ENCODE data around the gene PPL.
"Not testable (repeated sequence)": the region's sequence is repeated elsewhere in the genome, so short reads cannot be mapped to it uniquely, and the experiment has no call there.

The PPL gene

DNA sequence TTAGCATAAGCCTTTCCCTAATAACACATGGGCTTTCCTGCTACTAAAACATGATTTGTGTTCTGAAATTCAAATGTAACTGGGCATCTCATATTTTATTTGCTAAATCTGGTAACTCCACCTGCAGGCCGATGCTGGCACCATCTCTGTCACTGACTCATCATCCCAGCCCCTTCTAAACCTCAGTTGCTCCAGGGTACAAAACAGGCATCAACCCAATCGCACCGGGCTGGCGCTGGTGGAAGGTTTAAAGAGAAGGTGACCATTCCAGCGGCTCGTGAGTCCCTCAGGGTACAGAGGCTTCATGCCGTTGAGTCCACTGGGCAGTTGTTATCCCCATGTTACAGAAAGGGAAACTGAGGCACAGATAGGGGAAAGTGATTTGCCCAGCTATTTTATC lies 27.1 kb downstream of the PPL start:
- no peak for DNase-seq (ENCODE audit: low read depth in 2 of 2, low spot score in 1 of 2)

DNA sequence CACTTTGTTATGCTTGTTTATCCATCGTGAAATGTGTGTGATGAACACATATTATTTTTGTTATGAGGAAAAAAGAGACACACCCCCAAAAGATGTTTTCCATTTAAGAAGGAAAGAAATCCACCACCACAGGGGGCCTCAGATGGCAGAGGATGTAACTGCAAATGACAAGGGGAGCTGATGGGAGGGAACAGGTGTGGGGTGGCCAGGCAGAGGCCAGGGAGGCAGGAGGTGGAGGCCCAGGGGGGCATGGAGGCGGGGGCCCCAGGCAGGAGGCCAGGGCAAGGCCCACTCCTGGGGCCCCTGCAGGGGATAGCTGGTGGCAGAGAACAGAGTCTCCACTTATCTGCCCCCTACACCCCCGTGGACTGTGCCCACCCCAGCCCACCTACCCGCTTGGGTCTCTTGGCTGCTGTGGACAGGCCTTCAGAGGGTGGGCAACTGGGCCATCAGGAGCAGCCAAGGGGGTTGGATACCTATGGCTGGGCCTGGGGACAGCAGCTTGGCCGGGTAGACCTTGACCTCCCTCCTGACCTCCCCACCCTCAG lies 28.0 kb downstream of the PPL start:
- DNase-seq (ENCODE audit: low read depth in 2 of 2, low spot score in 1 of 2): no peak

DNA sequence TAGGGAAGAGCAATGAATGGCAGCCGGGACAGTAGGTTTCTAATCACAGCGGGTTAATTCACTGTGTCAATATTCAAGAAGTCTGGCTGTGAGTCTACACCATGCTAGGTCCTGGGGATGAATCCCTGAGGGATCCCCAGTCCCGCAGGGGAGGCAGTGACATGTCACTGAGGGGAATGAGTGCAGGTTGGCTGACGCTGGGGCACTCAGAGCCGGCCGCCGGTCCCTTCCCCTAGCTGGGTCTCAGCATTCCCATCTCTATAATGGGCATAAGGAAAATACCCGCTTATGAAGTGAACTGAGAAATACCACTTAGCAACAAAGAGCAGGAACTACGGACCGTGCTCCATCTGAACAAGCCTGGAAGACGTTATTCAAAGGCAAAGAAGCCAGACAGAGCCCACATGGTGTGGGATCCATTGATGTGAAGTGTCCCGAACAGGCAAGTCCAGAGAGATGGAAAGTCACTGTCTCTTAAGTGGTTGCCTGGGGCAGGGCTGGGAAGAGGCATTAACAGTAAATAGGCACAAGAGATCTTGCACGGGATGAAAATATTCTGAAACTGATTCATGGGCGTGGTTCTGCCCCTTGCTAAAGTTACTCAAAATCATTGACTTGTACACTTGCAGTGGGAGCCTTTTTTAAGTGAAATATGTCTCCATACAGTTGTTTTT lies 31.9 kb downstream of the PPL start:
- no peak for DNase-seq (ENCODE audit: low read depth in 2 of 2, low spot score in 1 of 2)

DNA sequence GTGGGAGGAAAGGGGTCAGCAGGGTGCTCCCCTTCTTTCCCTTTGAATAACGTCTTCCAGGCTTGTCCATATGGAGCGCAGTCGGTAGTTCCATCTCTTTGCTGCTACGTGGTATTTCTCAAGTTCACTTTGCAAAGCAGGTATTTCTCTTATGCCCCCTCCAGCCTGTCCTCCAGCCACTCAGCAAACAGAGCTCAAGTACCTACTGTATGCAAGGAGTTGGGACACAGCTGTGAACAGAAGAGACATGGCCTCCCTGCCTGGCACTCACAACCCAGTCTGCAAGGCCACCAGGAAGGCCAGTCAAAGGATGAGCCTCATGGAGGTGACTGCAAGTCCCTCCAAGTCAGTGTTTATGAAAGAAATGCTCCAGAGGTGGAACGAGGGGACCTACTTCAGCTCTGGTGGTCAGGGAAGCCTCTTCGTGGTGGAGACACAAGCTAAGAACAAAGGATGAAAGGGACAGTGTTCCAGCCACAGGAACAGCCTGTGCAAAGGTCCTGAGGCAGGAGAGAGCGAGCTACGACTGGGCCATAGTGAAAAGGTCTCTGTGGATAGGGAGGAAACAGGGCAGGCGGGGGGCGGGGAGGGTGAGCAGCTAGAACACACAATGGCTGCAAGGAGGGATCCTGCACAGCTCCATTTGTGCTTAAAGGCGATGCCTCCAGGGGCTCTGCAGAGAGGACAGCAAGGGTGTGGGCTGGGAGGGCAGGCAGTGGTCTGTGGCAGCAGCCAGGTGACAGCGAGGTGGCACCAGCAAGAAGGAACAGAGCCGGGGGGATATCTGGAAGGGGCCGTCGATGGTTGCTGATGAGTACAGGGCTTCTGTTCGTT lies 32.6 kb downstream of the PPL start:
- DNase-seq (ENCODE audit: low read depth in 2 of 2, low spot score in 1 of 2): no peak

DNA sequence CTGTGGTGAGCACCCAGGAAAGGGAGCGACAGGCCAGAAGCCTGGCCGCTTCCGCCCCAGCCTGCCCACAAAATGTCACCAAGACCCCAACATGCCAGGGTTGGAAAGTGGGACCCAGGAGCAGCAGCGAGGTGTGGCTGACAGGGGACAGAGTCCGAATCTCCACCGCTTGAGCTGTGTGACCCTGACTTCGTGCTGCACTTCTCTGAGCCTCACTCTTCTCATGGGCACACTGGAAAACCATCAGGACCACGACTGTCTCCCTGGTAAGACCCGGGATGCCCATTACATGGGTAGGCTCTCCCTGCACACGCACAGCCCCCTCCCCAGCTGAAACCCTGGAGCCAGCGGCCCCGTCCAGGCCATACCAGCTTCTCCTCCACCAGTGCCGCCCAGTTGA lies 34.9 kb downstream of the PPL start:
- no peak for DNase-seq (ENCODE audit: low read depth in 2 of 2, low spot score in 1 of 2)

DNA sequence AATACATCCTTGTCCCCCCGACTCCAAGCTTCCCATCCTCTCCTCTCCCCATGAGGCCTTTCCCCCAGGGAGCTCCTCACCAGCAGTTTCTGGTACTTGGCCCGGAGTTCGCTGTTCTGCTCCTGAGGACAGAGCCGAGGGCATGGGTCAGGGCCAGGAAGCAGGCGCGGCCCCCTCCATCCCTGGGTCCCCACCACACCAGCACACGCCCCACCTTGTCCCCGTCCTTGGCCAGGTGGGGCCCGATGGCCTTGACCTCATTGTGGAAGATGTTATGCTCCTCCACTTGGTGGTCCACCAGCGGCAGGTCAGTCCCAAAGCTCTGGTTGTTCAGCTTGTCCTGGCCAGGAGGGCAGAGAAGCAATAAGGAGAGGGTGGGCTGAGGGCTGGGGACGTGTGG lies 36.2 kb downstream of the PPL start:
- no peak for DNase-seq (ENCODE audit: low read depth in 2 of 2, low spot score in 1 of 2)

DNA sequence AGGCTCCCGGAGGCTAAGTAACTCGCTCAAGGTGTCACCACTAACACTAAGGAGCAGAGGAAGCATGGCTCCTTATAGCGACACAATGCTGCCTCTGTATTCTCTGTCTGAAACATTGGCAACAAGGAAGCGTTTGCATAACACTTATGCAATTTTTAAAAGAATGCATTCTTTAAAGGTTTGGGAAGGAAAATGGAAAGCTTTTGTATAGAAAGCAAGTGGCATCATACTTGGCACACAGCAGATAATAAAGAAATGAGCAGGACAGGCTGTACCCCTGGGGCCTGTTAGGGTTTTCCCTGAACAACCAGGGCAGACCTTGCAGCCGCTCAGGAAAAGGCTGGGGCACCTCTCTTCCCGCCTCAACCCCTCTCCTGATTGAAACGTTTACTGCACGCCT lies 36.9 kb downstream of the PPL start:
- DNase-seq (ENCODE audit: low read depth in 2 of 2, low spot score in 1 of 2): no peak

DNA sequence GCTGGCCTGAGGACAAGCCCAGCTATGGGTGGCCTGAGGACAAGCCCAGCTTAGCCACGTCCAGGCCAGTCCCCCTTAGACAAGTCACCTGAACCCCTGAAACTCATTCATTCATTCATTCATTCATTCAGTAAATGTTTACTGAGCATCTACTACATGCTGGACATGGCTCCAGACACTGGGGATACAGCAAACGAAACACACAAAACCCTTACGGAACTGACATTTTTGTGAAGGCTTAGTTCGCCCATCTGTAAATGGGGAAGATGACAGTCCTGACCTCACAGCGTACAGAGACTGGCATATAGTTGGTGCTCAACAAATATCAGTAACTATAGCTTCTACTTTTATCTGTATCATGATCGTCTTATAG lies 37.5 kb downstream of the PPL start:
- DNase-seq (ENCODE audit: low read depth in 2 of 2, low spot score in 1 of 2): no peak

DNA sequence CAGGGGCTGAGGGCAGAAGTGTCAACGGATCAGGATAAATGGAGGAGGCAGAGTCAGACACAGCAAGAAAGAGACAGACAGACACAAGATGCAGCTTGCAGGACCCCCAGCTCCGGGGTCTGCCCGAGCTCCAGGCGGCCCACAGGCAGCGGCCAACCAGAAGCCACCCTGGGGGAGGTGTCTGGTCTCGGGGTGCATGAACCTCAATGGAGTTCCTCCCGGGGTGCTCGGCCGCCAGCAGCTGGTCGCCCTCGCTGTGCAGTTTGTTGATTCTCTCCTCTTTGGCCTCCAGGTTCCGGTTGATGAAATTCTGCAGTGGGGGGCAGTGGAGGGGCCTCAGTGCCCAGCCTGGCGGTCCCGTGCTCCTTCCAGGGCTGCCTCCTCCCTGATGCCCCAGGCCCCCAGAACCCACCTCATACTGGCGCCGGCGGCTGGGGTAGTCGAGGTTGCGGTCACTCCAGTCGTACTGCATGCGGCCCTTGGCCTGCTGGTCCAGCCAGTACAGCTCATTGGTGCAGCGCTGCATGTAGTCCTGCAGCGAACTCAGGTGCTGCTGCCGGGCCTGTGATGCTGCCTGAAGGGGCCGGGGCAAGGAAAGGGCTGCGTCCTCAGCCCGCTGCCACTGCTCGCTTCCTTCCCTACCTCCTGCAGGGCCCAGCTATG lies 38.0 kb downstream of the PPL start:
- DNase-seq (ENCODE audit: low read depth in 2 of 2, low spot score in 1 of 2): no peak

DNA sequence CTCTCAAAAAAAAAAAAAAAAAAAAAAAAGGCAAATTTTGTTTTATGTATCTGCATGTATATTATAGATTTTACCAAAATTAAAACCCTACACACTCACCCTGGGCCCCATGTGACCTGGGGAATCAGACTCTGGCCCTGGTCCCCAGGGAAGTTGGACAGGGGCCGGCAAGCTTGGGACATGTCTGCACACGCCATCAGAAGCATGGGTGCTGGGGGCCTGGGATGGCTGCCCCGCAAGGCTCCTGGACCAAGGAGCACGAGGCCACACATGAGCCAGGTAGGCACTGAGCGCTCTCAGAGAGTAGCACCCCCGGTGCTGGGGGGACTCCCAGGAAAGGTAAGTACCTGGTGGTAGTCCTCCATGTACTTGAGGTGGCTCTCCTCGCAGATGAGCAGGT lies 39.6 kb downstream of the PPL start:
- DNase-seq (ENCODE audit: low read depth in 2 of 2, low spot score in 1 of 2): no peak

DNA sequence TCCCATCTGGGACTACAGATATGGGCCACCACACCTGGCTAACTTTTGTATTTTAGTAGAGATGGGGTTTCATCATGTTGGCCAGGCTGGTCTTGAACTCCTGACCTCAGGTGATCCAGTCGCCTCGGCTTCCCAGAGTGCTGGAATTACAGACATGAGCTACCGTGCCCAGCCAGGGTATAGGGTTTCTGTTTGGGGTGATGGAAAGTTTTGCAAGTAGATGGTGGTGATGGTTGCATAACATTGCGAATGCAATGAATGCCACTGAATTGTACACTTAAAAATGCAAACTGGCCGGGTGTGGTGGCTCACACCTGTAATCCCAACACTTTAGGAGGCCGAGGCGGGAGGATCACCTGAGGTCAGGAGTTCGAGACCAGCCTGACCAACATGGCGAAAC lies 40.2 kb downstream of the PPL start:
- DNase-seq (ENCODE audit: low read depth in 2 of 2, low spot score in 1 of 2): not testable (repeated sequence)

DNA sequence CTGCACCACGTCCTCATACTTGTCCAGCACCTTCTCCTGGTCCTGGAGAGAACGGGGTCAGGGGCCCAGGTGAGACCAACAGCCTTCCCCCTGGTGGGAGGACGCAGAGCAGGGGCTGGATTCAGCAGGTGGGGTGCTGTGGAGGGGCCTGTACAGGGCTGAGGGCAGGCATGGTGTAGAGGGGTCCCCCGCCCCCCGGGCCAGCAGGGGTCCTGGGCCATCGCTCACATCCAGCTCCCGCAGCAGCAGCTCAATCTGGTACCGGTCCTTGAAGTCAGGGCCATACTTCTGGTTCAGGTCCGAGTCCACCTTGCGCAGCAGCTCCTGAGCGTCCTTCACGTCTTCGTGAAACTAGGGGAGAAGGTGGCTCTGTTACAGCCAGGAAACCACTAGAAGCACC lies 41.6 kb downstream of the PPL start:
- no peak for DNase-seq (ENCODE audit: low read depth in 2 of 2, low spot score in 1 of 2)

DNA sequence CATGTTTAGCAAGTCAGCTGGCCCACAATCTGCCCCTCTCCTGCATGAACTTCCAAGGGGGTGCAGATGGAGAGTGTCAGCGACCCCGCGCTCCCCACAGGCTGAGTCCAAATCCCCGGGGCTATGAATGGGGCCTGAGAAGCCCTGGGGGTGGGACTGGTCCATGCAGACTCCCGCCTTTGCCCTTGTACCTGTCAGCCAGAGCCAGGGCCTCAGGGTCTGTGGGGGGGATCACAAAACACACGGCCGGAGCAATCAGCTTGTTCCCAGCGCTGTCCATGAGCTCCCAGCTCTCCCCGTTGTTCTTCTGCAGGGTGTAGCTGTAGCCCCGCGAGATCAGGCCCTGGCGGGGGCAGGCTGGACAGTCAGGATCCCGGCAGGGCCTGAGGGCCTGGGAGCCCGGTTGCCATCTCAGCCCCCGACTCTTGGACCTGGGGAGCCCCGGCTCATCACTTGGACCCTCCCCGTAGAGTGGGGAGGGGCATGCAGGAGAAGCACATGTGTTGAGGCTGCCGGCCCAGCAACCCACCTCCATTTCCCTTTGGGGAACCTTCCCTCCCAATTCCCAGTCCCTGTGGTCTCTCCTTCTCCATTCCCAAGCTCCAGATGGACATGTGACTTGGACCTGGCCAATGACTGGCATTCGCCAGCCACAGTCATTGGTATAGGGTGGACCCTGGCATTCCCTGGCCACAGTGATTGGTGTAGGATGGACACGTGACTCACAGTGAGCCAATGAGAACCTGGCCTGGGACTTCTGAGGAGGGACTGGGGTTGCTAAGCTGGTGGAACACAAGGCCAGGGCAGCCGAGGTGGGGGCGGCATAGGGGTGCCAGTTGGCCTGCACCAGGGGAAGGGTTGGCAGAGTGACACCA lies 42.4 kb downstream of the PPL start:
- DNase-seq (ENCODE audit: low read depth in 2 of 2, low spot score in 1 of 2): no peak

DNA sequence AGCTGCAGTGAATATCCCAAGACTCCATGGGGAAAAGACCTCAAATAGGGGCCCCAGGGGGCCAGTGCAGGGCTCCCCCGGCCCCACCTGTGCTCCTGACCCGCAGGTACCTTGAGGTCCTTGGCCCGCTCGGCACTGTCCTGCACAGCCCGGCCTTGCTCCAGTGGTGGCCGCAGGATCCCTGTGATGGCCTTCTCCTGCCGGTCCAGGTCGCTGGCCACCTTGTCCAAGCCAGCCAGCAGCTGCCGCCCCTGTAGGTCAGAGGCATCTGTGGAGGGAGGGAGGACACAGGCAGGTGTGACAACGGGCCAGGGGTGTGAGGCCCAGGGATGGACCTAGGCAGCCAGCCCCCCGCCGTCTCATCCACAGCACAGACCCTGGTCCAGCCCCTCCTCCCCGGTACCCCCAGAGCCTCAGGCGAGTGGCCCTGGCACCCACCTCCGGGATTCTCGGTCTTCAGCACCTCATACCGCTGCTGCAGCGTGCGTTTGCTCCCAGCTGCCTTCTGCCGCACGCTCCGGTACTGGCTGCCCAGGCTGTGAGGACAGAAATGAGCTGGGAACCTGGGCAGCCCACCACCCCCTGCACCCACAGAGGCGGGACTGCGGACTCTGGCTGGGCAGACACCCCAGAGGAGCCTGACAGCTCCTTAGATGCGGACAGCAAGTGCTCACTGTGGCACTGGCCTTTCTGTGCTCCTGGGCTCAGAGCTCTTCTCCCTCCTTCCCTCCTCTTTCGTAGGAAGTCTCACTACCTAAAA lies 43.7 kb downstream of the PPL start:
- no peak for DNase-seq (ENCODE audit: low read depth in 2 of 2, low spot score in 1 of 2)

DNA sequence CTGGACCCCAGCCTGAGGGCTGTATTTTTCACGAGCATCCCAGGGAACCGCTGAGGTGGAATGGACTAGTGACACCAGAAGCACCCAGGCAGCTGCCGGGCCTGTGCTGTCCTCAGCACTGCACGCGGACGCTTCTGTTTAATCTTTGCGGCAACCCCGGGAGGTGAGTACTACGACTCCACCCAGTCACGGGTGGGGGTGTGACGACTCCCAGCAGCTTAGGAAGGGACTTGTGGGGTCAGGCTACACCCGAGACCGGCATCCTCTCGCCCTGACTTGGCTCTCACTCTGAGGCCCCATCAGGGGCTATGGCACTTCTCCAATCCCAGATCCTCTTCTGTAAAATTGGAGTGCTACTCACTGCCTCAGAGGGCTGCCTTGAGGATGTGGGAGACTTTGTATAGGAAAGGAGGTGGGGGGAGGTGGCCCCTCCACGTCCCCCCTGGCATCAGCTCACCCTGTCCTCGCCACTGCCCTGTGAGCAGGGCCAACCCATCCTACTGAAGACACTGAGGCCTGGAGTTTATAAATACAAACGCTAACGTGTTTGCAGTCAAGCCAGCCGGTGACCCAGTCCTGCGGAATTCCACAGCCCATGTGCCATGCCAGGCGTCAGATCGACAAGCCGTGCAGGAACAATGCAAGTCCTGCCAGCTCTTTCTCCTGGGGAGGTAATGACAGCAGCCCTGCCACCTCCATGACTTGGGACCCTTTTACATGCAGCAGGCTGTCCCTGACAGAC lies 44.4 kb downstream of the PPL start:
- no peak for DNase-seq (ENCODE audit: low read depth in 2 of 2, low spot score in 1 of 2)

DNA sequence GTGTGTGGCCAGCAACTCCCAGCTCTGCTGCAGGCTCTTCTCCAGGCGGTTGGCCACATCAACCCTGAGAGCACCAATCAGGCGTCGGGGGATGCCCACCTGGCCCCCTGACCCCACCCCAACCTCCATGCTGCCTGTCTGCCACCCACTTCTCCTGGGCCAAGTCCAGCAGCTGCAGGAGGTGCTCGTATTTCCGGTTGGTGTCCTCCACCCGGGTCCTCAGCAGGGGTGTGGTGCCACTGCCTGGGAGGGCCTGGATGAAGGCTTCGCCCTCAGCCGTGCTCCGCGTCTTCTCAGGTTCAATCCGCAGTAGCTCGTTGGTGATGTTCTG lies 45.1 kb downstream of the PPL start:
- no peak for DNase-seq (ENCODE audit: low read depth in 2 of 2, low spot score in 1 of 2)

DNA sequence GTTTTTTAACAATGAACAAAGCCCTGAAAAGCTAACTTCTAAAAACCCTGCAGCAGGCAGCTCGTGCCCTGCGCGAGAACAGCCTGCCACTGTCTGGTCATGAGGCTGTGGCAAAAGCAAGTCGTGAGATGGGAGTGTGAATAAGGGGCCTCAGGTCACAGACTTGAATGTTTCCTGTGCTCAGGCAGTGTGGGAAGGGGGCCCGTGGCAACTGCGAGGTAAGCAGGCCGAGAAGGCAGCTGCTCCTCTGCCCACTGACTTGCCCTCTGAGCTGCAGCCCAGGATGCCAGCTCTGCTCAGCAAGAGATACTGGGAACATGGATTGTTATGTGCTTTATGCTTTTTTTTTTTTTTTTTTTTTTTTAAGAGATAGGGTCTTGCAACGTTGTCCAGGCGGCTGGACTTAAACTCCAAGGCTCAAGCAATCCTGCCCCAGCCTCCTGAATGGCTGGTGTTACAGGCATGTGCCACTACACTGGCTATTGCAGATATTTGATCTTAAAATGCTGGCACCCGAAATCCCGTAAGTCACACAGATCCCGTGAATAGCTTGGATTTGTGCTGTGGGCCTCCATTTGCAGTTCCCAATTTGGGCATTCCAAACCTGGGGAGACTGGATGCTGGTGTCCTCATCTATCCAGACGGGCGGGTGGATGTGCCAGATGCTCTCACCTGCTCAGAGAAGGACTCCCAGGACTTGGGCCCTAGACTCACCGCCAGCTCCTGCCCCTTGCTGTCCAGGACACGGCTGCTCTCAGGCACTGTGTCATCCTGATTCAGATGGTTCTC lies 45.7 kb downstream of the PPL start:
- DNase-seq (ENCODE audit: low read depth in 2 of 2, low spot score in 1 of 2): no peak

DNA sequence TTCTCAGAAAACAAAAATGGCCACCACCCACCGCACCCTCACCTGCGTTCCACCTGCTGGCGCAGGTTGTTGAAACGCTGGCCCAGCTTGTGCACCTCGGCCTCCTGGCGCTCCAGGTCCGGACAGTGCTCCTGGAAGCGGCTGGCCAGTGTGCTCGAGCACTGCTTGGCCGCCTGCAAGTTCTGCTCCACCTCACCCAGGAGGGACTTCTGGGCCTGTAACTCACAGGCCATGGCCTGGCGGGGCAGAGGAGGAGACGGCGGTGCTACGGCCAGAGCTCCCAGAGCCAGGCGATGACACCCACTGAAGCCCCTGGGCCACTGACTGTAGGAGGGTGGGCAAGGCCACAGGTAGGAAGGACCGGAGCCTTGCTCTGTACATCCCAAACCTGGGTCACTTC lies 46.3 kb downstream of the PPL start:
- DNase-seq (ENCODE audit: low read depth in 2 of 2, low spot score in 1 of 2): no peak

DNA sequence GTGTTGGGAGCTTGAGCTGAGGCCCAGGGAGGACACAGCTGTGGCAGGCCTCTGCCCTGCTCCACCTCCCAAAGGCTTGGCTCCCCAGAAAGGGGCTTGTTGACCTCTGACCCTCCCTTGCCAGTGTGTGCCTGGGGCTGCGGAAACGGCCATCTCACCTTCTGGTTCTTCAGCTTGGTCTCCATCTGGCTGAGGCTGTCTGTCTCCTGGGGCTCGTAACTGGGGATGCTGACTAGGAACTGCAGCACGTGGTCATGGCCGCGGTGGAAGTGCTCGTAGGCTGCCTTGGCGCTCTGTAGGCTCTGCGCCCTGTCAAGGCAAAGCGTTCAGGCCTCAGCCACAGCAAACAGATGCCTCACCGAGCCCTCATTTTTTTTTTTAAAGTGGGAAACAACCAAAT lies 46.9 kb downstream of the PPL start:
- no peak for DNase-seq (ENCODE audit: low read depth in 2 of 2, low spot score in 1 of 2)
